ENCODE results near the gene LAMB4.

LAMB4 gene, protein sequence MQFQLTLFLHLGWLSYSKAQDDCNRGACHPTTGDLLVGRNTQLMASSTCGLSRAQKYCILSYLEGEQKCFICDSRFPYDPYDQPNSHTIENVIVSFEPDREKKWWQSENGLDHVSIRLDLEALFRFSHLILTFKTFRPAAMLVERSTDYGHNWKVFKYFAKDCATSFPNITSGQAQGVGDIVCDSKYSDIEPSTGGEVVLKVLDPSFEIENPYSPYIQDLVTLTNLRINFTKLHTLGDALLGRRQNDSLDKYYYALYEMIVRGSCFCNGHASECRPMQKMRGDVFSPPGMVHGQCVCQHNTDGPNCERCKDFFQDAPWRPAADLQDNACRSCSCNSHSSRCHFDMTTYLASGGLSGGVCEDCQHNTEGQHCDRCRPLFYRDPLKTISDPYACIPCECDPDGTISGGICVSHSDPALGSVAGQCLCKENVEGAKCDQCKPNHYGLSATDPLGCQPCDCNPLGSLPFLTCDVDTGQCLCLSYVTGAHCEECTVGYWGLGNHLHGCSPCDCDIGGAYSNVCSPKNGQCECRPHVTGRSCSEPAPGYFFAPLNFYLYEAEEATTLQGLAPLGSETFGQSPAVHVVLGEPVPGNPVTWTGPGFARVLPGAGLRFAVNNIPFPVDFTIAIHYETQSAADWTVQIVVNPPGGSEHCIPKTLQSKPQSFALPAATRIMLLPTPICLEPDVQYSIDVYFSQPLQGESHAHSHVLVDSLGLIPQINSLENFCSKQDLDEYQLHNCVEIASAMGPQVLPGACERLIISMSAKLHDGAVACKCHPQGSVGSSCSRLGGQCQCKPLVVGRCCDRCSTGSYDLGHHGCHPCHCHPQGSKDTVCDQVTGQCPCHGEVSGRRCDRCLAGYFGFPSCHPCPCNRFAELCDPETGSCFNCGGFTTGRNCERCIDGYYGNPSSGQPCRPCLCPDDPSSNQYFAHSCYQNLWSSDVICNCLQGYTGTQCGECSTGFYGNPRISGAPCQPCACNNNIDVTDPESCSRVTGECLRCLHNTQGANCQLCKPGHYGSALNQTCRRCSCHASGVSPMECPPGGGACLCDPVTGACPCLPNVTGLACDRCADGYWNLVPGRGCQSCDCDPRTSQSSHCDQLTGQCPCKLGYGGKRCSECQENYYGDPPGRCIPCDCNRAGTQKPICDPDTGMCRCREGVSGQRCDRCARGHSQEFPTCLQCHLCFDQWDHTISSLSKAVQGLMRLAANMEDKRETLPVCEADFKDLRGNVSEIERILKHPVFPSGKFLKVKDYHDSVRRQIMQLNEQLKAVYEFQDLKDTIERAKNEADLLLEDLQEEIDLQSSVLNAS (N-terminal part only)

DNA sequence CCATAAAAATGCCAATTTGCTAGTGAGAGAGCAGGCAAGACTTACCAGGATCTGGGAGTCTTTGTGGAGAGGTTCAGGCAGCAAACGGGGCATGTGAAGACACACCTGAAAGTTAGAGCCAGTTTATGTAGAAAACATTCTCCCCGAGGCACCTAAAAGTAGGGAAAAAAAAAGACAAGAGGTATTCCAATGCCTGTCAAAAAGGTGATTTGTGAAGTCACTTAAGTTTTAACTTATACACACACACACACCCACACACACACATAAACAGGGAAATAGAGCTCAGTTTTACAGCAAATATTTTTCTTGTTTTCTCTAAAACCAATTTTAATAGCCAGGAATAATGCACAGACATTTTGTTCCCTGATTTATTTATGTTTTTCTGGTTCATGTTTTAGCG, at the start of gene LAMB4:
LAMB4 (minus strand) TSS at position 101 of the 400 bp plus-strand sequence. CDS start 7,197 bp downstream, outside the sequence.
- DNase-seq (ENCODE audit: low read depth in 2 of 2, low spot score in 1 of 2) = no peak

DNA sequence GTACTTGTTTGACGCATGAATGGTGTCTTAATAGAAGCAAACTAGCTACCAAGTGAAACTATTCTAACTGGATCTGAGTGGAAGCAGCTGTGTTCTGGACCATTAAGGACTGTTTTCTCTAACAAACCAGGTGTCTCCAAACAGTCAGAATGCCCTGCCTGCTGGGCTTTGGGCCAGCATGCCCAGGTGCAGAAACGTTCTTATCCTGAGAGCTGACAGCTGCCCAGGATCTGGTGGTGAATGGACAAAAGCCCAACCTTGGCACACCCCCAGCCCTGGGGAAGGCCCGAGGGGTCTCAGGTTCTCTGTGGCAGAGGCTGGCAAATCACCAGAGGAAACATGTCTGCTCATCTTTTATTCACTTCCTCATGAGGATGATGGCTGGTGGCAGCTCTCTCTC, 48.2 kb upstream of the LAMB4 start:
- DNase-seq (ENCODE audit: low read depth in 2 of 2, low spot score in 1 of 2) = no peak

DNA sequence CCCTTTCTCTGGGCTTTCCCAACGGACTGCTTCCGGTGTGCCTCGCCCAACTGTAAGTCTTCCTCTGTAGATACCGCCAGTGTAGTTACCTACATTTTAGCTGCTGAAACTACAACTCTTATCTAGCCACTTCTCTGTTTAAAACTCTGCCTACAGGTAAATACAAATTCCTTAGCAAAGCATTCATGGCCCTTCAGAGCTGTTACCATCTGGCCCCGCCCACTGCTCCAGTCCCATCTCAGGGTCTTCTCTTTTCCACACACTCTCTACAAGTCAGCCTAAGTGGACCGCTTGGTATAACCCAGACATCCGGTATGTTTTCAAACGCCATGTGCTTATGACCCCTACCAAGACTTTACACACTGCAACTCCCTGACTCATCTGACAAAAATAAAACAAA, 41.0 kb upstream of the LAMB4 start:
- no peak for DNase-seq (ENCODE audit: low read depth in 2 of 2, low spot score in 1 of 2)

DNA sequence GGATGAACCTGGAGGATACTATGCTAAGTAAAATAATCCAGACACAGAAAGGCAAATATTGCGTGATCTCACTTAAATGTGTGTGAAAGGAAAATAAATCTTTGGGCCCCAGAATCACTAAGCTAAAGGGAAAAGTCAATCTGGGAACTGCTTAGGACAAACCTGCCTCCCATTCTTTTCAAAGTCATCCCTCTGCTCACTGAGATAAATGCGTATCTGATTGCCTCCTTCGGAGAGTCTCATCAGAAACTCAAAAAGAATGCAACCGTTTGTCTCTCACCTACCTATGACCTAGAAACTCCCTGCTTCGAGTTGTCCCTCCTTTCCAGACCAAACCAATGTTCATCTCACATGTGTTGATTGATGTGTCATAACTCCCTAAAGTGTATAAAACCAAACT, 40.1 kb upstream of the LAMB4 start:
- DNase-seq (ENCODE audit: low read depth in 2 of 2, low spot score in 1 of 2) = no peak

DNA sequence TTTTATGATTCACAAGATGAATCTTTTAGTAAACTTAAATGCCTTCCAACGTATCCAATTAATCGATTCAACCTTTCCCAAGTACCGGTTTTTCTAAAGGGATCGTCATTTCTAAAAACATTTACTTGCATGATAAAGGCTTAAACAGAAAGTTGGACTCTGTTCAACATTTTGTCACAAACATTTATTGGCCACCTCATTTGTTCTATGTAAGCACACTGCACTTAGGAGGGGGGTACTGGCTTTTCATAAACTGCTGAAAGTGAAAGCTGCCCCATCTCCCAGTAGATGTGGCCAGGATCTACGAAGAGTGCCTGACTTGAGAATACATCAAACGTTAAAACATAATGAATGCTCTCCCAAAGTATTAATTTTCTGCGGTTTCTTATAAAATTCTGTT, 37.3 kb upstream of the LAMB4 start:
- no peak for DNase-seq (ENCODE audit: low read depth in 2 of 2, low spot score in 1 of 2)

DNA sequence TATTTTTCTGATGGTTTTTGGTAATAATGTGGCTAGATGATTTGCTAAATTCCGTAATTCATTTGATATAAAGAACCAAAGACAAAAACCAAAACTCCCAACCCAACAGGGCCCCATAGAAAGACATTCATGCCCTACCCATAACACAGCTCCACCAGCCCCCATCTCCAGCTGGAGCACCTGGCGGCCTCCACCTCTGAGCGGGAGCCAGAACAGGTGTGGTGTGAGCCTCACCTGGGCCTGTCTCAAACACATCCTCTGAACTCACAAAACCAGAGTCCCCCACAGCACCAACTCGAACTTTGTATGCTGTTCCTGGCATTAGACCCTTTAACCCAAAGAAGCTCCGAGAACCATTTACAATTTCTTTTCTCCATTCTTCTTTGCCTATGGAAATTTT, 36.5 kb upstream of the LAMB4 start:
- no peak for DNase-seq (ENCODE audit: low read depth in 2 of 2, low spot score in 1 of 2)

DNA sequence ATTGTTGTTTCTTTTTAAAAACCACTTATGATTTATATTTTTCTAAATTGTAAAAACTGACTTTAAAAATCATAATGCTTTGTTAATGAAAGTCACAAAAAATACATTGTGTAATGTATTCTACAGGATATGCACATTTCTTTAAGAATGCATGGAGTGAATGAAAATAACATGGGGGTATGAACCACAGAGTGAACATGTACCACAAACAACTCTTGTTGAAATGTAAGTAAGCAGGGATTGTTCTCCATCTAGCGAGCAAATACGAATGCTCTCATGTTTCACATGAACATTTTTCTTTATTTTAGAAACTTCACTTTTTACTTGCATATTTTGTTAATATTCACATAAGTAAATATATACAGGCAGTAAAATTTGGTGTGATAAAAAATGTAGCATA, 35.6 kb upstream of the LAMB4 start:
- no peak for DNase-seq (ENCODE audit: low read depth in 2 of 2, low spot score in 1 of 2)

DNA sequence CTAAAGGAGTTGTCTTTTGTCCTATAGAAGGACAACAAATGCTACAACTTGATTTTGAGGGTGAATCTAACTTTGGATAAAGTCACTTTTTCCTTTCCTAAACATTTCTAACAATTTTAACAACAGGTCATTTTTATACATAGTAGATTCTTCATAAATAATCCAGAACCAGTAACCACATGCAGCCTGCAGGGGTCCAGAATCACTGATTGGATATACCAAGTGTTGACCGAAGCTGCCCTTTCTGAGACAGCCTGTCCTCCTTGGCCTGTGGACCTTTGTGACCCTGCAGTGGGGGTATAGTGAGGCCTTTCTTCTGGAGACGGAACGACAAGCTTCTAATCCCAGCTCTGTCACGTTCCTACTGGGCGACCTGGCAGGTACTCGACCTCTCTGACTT, 34.8 kb upstream of the LAMB4 start:
- DNase-seq (ENCODE audit: low read depth in 2 of 2, low spot score in 1 of 2) = no peak

DNA sequence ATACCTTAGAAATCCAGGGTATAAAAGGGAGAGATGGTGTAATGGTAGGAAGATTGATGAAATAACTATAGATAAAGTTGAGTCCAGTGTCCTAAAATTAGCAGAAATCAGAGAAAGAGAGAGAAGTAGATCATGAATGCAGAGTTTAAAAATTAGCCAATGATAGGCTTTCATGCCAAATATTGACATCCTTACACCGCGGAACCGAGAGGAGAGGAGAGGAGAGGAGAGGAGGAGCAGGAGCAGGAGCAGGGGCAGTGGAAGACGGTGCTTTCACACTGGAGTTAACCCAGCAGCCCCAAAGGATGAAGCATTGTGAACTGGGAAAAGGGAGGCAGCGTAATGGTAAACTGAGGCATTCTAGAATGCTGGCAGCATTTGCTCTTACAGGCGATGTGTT, 34.2 kb upstream of the LAMB4 start:
- no peak for DNase-seq (ENCODE audit: low read depth in 2 of 2, low spot score in 1 of 2)

DNA sequence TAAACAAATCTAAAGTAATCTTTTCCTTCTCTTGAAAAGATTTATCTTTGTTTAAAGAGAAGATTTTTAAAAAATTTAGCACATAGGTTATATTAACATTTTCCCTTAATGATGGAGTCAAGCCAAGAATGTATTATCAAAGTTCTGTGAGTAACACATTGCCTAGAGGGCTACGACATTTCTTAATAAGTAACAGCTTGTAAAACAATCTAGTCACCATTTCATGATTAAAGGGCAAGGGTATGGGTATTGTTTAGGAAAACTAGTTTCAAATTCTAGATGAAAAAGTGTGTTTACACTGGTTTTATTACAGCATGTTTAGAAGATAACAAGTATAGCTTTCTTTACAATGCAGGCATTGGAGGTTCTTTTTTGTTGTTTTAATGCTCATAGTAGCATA, 28.6 kb upstream of the LAMB4 start:
- DNase-seq (ENCODE audit: low read depth in 2 of 2, low spot score in 1 of 2) = no peak

DNA sequence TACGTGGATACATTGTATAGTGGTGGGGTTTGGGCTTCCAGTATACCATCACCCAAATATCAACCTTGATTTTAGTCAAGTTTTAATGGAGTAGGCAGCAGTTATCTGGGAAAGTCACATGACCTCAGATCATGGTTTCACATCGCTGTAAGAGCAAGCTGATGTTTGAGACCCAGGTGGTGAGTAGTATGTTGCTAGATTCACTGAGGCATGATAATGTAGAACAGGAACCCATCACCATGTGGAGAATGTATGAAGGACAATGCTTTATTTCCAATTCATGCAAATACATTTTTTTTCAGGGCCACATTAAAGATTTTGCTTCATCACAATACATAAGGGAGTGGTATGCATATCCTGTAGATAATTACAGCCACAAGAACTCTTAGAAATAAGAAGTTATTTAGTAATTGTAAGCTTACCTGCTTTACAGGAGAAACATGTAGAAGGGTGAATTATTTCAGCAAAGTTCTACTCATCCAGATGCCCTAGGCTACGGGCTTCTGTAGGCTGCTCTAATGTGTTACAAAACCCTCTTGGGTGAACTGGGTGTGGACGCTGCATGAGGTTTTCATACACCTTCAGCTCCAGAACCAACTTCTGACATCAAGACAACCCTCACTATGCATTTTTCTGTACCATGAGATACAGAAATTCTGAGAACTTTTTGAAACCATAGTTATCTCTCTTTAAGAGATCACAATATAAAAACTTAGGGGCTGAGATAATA, 27.6 kb upstream of the LAMB4 start:
- DNase-seq (ENCODE audit: low read depth in 2 of 2, low spot score in 1 of 2) = no peak

DNA sequence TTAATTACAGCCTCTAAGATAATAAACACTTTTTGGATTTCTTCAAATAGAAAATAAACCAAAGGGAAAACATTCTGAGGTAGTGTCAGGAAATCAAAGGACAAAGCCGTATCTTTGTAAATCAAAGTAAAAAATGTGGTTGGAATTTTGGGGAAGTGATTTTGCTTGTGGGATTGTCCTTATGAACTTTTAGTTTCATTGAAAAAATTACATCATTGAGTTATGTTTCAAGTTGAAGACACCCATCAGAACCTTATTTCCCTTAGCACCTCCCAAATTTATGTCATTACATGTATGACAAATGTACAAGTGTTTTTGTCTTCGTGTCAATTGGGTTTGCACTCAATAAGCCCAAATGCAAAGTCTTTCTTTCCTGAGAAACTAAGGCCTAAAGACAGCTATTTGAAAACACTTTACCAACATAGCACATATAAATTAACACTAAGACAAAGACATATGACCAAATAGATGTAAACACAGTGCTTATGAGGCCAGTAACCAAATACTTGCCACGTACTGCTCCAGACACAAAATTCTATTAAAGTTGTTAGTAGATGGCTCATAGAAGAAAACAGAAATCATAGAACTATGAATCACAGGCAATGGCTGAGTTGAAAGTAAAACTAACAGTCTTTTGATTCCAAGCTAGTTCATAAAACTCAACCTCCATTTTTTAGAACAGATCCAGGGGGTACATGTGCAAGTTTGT, 26.9 kb upstream of the LAMB4 start:
- DNase-seq (ENCODE audit: low read depth in 2 of 2, low spot score in 1 of 2) = no peak

DNA sequence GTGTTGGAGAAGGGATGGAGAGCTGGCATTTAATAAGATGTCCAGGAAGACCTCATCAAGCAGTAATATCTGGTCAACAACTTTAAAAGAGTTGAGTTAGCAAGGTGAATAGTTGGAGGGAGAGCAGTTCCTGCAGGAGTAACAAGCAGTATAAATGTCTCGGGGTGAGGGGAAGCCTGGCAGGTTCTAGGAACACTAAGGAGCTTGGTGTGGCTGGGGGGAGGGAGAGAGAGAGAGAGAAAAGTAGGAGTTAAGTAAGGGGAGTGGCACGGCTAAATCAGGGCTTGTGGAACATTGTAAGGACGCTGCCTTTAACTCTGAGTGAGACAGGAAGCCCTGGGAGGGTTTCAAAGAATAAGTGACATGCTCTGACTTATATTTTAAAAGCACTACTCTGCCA, 22.0 kb upstream of the LAMB4 start:
- no peak for DNase-seq (ENCODE audit: low read depth in 2 of 2, low spot score in 1 of 2)

DNA sequence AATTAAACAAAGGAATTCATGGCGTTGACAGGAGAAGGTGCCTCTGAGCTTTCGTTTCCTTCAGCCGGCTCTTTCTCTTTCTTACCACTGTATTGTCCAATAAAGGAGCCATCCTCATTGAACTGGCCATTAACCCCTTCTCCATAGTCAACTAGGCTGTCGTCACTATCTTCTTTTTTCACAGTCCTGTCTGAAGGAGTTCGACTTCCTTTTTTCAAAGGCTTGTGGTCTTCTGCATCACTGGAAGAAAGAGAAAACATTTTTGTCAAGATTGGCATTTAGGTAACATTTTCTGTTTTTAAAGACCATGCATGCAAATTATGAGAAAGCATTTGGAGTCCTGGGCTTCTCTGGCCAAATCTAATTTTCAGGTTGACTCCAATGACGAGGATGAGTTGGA, 19.7 kb upstream of the LAMB4 start:
- DNase-seq (ENCODE audit: low read depth in 2 of 2, low spot score in 1 of 2) = no peak

DNA sequence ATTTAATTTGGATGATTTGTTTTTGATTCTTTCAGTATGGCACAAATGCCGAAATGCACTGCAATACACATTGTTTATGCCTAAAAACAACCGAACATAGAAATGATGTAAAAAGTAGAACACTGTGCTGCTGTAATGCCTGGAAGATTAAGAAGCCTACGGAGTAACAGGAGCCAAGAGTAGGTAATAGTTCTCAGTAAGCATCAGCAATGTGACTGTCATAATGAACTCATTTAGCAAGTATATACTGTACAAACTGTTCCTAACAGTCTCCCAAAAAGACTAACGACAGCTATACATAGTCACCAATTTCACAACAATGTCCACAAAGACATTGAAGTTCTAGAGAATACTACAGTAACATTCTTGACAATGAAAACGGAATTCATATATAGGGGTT, 19.0 kb upstream of the LAMB4 start:
- DNase-seq (ENCODE audit: low read depth in 2 of 2, low spot score in 1 of 2) = no peak

DNA sequence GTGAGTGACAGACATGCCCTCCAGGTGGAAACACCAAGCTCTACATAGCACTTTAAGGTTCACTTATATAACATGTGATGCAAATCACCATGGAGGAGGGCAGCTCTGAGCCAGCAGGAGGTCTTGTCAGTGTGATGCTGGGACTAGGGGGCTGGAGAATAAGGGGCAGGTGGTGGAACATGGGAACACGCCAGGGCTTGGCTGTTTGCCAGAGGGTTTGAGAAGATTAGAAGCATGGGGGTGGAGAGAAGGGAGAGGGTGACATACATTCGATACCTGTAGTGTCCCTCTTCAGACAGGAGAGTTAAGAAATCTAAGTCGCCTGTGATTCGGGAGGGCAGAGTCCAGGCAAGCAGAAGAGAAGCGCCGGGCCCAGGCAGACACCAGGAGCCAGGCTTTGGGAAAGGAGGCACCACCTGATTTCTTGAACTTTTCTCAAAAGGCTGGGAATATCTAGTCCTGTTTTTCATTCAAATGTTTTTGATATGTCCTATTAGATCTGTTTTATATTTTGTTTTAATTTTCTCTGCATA, 16.9 kb upstream of the LAMB4 start:
- DNase-seq (ENCODE audit: low read depth in 2 of 2, low spot score in 1 of 2) = no peak

DNA sequence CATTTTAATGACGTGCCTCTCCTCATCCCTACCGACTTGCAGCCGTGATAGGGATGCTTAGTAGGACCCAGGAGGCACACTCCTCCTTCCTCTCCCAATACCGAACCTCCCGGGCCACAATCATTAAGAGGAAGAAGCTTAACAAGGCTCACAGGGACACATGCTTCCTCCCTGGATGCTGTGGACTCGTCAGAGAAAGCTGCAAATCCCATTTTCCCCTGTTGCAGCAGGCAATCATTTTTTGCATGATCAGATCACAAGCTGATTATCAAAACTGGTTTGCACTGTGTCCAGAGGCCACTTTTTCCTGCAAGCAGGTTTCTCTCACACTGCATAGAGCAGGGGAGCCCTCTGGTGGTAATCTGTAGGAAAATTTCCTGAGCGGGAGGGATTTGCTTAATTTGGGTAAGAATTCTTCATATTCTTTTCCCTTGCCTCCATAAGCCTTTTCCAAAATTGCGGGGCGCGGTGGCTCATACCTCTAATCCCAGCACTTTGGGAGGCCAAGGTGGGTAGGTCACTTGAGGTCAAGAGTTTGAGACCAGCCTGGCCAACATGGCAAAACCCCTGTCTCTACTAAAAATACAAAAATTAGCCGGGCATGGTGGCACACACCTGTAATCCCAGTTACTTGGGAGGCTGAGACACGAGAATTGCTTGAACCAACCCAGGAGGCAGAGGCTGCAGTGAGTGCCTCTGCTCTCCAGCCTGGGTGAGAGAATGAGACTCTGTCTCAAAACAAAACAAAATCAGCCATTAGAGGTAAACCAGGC, 16.1 kb upstream of the LAMB4 start:
- DNase-seq (ENCODE audit: low read depth in 2 of 2, low spot score in 1 of 2) = no peak

DNA sequence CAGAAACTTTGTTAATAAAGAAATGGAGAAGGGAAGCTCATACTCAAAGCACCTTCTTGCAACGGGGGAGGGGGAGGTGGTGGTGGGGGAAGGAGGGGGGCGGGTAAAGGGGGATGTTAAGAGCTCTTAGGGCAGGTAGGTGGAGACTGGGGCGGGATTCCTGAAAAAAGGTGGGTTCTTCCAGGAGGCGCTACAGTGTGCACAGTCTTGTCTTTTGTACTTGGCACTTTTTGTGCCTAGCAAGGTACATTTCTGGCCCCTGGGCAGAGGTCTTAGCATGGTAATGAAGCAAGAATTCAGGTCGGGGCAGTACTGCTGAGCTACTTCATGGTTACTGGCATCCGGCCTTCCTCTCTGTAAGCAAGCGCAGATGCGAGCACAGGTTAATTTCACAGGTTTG, 15.2 kb upstream of the LAMB4 start:
- no peak for DNase-seq (ENCODE audit: low read depth in 2 of 2, low spot score in 1 of 2)

DNA sequence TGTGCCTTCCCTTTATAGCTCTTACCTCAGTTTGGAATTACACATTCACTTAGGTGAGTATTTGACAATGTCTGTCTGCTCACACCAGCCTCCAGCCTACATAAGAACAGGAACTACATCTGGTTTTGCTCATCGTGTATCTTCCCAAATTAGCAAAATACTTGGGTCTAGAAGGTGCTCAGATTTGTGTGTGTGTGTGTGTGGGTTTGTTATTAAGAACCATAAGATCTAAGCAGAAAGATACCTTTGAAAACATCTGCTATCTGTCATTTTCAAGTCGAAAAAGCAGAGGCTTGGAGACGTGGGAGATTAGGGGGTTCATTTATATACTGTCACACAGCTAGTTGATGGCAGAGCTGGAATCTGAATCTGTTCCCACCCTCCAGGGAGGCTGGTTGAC, 14.8 kb upstream of the LAMB4 start:
- DNase-seq (ENCODE audit: low read depth in 2 of 2, low spot score in 1 of 2) = no peak

Data from stimulated activated CD8-positive, alpha-beta memory T cell treated with anti-CD3 and anti-CD28 coated beads, Interleukin-4, amount 100 ng/mL, for 4 hours (primary cell).